Stimulated activated naive B cell treated with anti-CD40 and anti-IgM and Interleukin-4, amounts not matched to agents 10 μg/mL and 1 μg/mL and 100 μg/mL, for 72 hours (primary cell): ENCODE data around the gene DAO.

ENCODE experiments used
- ATAC-seq, 2 donors: fragments of 150-1000 bp; cut with Tn5 transposase; replicated peaks; 2 replicates each; pipeline ENCODE4 v1.10.0; 2021; ENCODE audit warnings: moderate library complexity in 1 of 2
- DNase-seq: peaks from one replicate; pipeline ENCODE4 v3.0.0; 2021
- H3K27ac Mint-ChIP-seq: one replicate; pipeline ENCODE4 v1.8.0; 2022; ENCODE audit warnings: mild to moderate bottlenecking, mixed read lengths
- H3K27me3 Mint-ChIP-seq, 2 donors: one replicate each; pipeline ENCODE4 v1.8.0; 2022; ENCODE audit warnings: mixed read lengths in 2 of 2
- H3K36me3 Mint-ChIP-seq, 2 donors: one replicate each; pipeline ENCODE4 v1.8.0; 2022; ENCODE audit warnings: mixed read lengths in 2 of 2, mild to moderate bottlenecking in 1 of 2
- H3K4me1 Mint-ChIP-seq, 2 donors: one replicate each; pipeline ENCODE4 v1.8.0; 2022; ENCODE audit warnings: mixed read lengths in 2 of 2, mild to moderate bottlenecking in 1 of 2
- H3K4me3 Mint-ChIP-seq, 2 donors: one replicate each; pipeline ENCODE4 v1.8.0; 2022; ENCODE audit warnings: mild to moderate bottlenecking in 2 of 2, mixed read lengths in 2 of 2, moderate library complexity in 1 of 2
- H3K9me3 Mint-ChIP-seq, 2 donors: one replicate each; pipeline ENCODE4 v1.8.0; 2022; ENCODE audit warnings: mixed read lengths in 2 of 2, mild to moderate bottlenecking in 1 of 2

Gene DAO

DNA sequence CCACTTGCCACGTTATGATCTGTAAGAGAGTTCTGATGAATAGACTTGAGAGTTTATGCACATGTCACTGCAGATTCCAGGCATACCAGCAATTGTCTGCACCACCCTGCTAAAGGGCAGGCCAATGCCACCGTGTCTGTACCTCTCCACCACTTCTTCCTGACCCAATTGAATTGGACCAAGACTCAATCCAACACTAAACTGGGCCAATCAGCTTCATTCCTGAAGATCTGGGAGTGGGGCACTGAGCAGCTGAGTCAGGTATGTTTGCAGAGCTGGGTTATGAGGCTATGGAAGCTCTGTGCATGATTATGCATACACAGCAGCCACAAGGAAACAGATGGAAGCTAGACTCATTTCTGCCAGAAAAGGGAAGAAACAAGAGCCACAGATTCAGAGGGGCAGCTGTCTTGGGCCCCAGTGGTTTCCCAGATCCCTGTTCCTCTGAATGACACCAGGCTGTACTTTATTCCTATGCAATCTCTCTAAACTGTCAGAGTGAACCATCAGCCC lies 28.0 kb downstream of the DAO start:
- H3K27me3 Mint-ChIP-seq, result no peaks in the 10 kb centered on the region
- H3K9me3 Mint-ChIP-seq, result no peaks in the 10 kb centered on the region
- DNase-seq (no peak), ATAC-seq (peak in 1 of 2 donors; percentile 31)
- no peak overlapping the region for H3K27ac Mint-ChIP-seq
- H3K4me3 Mint-ChIP-seq, result no peak overlapping the region
- H3K4me1 Mint-ChIP-seq, result peaks cover 25 to 53% of the 10 kb centered on the region in 2 donors
- no peaks in the 10 kb centered on the region for H3K36me3 Mint-ChIP-seq

DNA sequence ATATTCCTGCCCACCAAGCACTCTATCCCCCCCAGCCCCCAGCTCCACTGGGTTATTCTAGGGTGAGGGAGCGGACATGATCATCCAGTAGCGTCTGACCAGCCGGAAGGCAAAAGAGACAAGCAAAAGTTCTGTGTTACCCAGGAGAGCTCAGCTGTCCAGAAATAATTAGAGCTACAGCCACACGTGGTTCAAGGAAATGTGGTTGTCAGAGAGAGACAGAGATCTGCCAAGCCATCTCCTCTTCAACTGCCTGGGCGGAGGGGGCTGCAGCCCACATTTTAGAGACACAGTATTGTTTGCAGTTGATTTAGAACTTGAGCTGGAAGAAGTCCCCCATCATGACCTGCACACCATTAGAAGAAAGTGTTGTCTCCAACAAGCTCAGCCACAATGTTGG lies 30.4 kb downstream of the DAO start:
- Mint-ChIP-seq H3K4me3 (no peak overlapping the region), H3K4me1 (peaks cover 16 to 44% of the 10 kb centered on the region in 2 donors), H3K9me3 (no peaks in the 10 kb centered on the region), H3K27ac (no peak overlapping the region), H3K36me3 (no peaks in the 10 kb centered on the region), H3K27me3 (peaks cover 0 to 9% of the 10 kb centered on the region in 2 donors)
- ATAC-seq, result no peak
- DNase-seq, result no peak

- DNase-seq, result no peak
Measured at GRCh38 chr12:108911915-108912314, 32.0 kb downstream of the DAO start.

DNA sequence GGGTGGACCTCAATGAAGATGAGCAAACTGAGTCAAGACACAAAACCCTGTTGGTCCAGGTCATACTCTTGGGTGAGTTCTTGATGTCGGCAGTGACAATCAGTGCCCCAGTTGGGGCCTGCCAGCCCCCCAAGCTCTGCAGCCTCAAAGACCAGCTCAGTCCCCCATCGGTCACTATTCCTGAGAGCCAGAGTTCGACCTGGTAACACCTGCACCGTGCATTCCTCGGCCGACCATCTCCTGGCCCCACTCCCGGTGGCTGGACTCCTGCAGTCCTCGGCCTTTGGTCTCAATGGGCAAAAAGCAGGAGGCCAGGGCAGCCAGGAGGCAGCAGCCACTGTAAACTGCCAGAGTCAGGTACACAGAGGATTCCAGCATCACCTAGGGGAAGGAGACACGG lies 32.5 kb downstream of the DAO start:
- ATAC-seq (no peak), DNase-seq (no peak)
- Mint-ChIP-seq H3K27me3 (peaks cover 0 to 14% of the 10 kb centered on the region in 2 donors), H3K4me1 (peaks cover 6 to 24% of the 10 kb centered on the region in 2 donors), H3K27ac (no peak overlapping the region), H3K9me3 (no peaks in the 10 kb centered on the region), H3K4me3 (no peak overlapping the region), H3K36me3 (no peaks in the 10 kb centered on the region)

More at GRCh38 chr12:108911915-108912314, 32.0 kb downstream of the DAO start:
- H3K27me3 Mint-ChIP-seq, result peaks cover 0 to 14% of the 10 kb centered on the region in 2 donors
- H3K4me1 Mint-ChIP-seq, result peaks cover 10 to 28% of the 10 kb centered on the region in 2 donors
- H3K27ac Mint-ChIP-seq, result no peak overlapping the region
- H3K4me3 Mint-ChIP-seq, result no peak overlapping the region
- no peaks in the 10 kb centered on the region for H3K36me3 Mint-ChIP-seq
- no peak for ATAC-seq
- no peaks in the 10 kb centered on the region for H3K9me3 Mint-ChIP-seq

DNA sequence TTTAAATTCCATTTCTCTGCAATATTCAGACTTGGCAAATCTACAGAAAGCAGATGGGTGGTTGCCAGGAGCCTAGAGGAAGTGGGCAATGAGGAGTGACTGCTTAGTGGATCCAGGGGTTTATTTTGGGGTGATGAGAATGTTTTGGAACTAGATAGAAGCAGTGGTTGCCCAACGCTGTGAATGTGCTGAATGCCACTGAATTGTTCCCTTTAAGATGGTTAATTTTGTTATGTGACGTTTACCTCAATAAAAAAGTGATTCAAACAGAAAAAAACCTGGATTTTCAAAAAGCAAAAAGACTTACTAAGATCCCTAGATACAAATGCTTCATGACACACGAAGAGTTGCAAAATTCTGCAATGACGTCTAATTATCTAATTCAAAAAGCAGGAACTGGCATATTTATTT lies 34.2 kb downstream of the DAO start:
- Mint-ChIP-seq H3K36me3 (no peaks in the 10 kb centered on the region), H3K27me3 (peaks cover 2 to 14% of the 10 kb centered on the region in 2 donors), H3K4me1 (peaks cover 0 to 10% of the 10 kb centered on the region in 2 donors), H3K27ac (no peak overlapping the region), H3K4me3 (no peak overlapping the region), H3K9me3 (no peaks in the 10 kb centered on the region)
- DNase-seq (no peak), ATAC-seq (no peak)

DNA sequence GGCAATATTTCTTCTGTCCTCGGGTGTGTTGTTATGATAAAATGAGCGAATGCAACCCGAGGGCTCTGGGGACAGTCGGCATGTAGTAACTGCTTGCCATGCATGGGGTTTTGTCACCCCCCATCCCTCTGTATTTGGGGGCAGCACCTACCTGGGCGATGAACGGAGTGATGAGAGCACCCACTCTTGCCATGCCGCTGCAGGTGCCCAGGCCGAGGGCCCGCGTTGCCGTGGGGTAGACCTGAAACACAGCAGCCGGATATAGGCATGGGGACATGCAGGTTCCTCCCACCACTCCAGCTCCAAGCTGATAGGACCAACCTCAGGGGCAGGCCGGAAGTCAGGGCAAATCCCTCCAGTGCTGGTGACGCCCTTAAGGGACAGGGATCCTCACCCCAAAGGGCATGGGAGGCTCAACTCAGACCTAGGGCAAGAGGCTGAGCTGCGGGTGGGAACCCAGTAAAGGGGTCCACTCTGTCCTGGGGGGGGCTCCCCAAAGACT lies 35.8 kb downstream of the DAO start:
- Mint-ChIP-seq H3K27me3 (peaks cover 8 to 14% of the 10 kb centered on the region in 2 donors), H3K27ac (no peak overlapping the region), H3K4me1 (peaks cover 0 to 10% of the 10 kb centered on the region in 2 donors), H3K36me3 (peaks cover 0 to 3% of the 10 kb centered on the region in 2 donors), H3K9me3 (peaks cover 6 to 8% of the 10 kb centered on the region in 2 donors), H3K4me3 (no peak overlapping the region)
- ATAC-seq (no peak), DNase-seq (no peak)

- H3K9me3 Mint-ChIP-seq, result peaks cover 6 to 8% of the 10 kb centered on the region in 2 donors
- H3K4me3 Mint-ChIP-seq, result no peak overlapping the region
- ATAC-seq (no peak), DNase-seq (no peak)
- peaks cover 13 to 19% of the 10 kb centered on the region in 2 donors for H3K27me3 Mint-ChIP-seq
- peaks cover 0 to 3% of the 10 kb centered on the region in 2 donors for H3K36me3 Mint-ChIP-seq
- peaks cover 0 to 10% of the 10 kb centered on the region in 2 donors for H3K4me1 Mint-ChIP-seq
- H3K27ac Mint-ChIP-seq, result no peak overlapping the region
Measured at GRCh38 chr12:108916336-108916735, 36.4 kb downstream of the DAO start.

DNA sequence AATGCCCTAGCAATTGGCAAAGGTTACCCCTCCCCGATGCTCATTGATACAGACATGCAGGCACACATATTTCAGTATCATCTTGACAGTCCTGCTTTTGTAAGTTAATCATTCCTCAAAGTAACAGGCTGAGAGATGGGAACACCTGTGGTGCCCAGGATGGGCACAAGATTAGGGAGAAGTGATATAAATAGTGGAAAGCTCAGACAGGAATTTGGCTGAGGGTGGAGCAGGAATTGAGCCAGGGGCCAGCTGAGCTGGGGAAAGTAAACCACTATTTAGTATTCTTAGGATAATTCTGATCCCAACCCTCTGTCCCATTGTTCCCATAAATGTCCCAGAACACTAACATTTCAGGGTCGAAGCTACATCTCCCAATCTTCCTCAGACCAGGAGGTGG lies 38.3 kb downstream of the DAO start:
- peaks cover 0 to 3% of the 10 kb centered on the region in 2 donors for H3K36me3 Mint-ChIP-seq
- peaks cover 13 to 19% of the 10 kb centered on the region in 2 donors for H3K27me3 Mint-ChIP-seq
- H3K9me3 Mint-ChIP-seq, result peaks cover 6 to 8% of the 10 kb centered on the region in 2 donors
- H3K4me3 Mint-ChIP-seq, result no peak overlapping the region
- peaks cover 0 to 10% of the 10 kb centered on the region in 2 donors for H3K4me1 Mint-ChIP-seq
- H3K27ac Mint-ChIP-seq, result peak overlapping the region; percentile 25
- ATAC-seq (no peak), DNase-seq (no peak)

GRCh38 chr12:108918960-108919642 lies 39.2 kb downstream of the DAO start:
- H3K36me3 Mint-ChIP-seq, result peaks cover 0 to 3% of the 10 kb centered on the region in 2 donors
- H3K27me3 Mint-ChIP-seq, result peaks cover 11 to 13% of the 10 kb centered on the region in 2 donors
- DNase-seq (no peak), ATAC-seq (no peak)
- no peak overlapping the region for H3K27ac Mint-ChIP-seq
- peaks cover 0 to 6% of the 10 kb centered on the region in 2 donors for H3K4me1 Mint-ChIP-seq
- no peak overlapping the region for H3K4me3 Mint-ChIP-seq
- H3K9me3 Mint-ChIP-seq, result peaks cover 6 to 8% of the 10 kb centered on the region in 2 donors

DNA sequence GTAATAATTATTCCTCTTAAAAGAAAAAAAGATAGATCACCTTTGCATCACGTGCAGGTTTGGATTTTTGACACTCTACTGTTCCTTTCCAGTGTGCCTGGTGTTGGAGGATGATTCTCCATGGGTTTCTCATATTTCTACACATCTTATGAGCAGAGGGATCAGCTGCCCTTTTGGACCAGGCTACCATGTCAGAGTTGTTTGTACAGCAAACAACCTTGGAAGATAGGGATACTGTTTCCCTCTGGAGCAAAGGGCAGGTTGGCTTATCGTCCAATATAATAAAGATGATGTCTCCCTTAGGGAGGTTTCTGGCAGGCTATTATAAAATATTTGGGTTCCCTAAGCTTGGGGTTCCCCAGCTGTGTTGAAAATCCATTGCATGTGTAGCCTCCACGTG lies 42.1 kb downstream of the DAO start:
- Mint-ChIP-seq H3K36me3 (peaks cover 0 to 3% of the 10 kb centered on the region in 2 donors), H3K27me3 (peaks cover 5 to 13% of the 10 kb centered on the region in 2 donors), H3K9me3 (peaks cover 11 to 15% of the 10 kb centered on the region in 2 donors), H3K27ac (no peak overlapping the region), H3K4me3 (no peak overlapping the region), H3K4me1 (peaks cover 11 to 15% of the 10 kb centered on the region in 2 donors)
- no peak for DNase-seq
- no peak for ATAC-seq

- Mint-ChIP-seq H3K27ac (no peak overlapping the region), H3K27me3 (peaks cover 5 to 13% of the 10 kb centered on the region in 2 donors), H3K4me1 (peaks cover 11 to 15% of the 10 kb centered on the region in 2 donors), H3K36me3 (peaks cover 0 to 3% of the 10 kb centered on the region in 2 donors), H3K9me3 (peaks cover 11 to 15% of the 10 kb centered on the region in 2 donors), H3K4me3 (no peak overlapping the region)
- DNase-seq (no peak), ATAC-seq (no peak)
Measured at GRCh38 chr12:108922918-108923317, 43.0 kb downstream of the DAO start.

DNA sequence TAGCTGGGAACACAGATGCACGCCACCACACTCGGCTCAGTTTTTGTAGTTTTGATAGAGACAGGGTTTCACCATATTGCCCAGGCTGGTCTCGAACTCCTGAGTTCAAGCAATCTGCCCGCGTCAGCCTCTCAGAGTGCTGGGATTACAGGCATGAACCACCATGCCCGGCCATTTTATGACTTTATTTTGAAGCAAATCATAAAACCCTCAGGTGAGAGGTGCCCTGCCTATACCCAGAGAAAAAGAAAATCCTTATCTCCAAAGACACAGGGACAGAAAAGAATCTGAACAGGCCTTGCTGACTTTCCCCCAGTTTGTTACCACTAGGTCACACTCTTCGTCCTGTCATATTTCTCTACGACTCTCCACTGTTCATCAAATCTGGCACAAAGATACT lies 48.8 kb downstream of the DAO start:
- Mint-ChIP-seq H3K4me1 (peaks cover 18 to 35% of the 10 kb centered on the region in 2 donors), H3K27me3 (no peaks in the 10 kb centered on the region), H3K4me3 (no peak overlapping the region), H3K9me3 (peaks cover 5 to 7% of the 10 kb centered on the region in 2 donors), H3K27ac (no peak overlapping the region), H3K36me3 (no peaks in the 10 kb centered on the region)
- DNase-seq (no peak), ATAC-seq (no peak)

DNA sequence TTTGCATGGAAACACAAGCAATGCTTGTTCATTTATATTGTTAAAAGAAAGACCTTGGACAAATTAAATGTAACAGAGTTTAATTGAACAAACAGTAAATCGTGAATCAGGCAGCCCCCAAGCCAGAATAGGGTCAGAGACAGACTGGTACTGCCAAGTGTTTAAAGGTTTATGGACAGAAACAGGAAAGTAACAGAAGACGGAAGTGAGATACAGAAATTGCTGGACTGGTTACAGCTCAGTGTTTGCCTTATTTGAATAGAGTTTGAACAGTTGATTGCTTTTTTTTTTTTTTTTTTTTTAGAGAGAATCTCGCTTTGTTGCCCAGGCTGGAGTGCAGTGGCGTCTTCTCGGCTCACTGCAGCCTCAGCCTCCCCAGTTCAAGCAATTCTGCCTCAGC lies 50.3 kb downstream of the DAO start:
- H3K27me3 Mint-ChIP-seq, result peaks cover 0 to 6% of the 10 kb centered on the region in 2 donors
- peak; percentile 85 to 96 for ATAC-seq
- no peaks in the 10 kb centered on the region for H3K36me3 Mint-ChIP-seq
- no peak for DNase-seq
- H3K4me3 Mint-ChIP-seq, result no peak overlapping the region
- peak overlapping the region; percentile 59 for H3K27ac Mint-ChIP-seq
- H3K4me1 Mint-ChIP-seq, result peaks cover 19 to 24% of the 10 kb centered on the region in 2 donors
- H3K9me3 Mint-ChIP-seq, result peaks cover 5 to 6% of the 10 kb centered on the region in 2 donors

- Mint-ChIP-seq H3K9me3 (no peaks in the 10 kb centered on the region), H3K4me1 (peaks cover 14 to 19% of the 10 kb centered on the region in 2 donors), H3K27me3 (peaks cover 0 to 8% of the 10 kb centered on the region in 2 donors), H3K27ac (peak overlapping the region; percentile 59), H3K36me3 (no peaks in the 10 kb centered on the region), H3K4me3 (no peak overlapping the region)
- no peak for DNase-seq
- no peak for ATAC-seq
Measured at GRCh38 chr12:108930756-108931155, 50.9 kb downstream of the DAO start.

- no peaks in the 10 kb centered on the region for H3K9me3 Mint-ChIP-seq
- peaks cover 0 to 14% of the 10 kb centered on the region in 2 donors for H3K27me3 Mint-ChIP-seq
- H3K4me1 Mint-ChIP-seq, result peaks cover 14 to 19% of the 10 kb centered on the region in 2 donors
- H3K27ac Mint-ChIP-seq, result no peak overlapping the region
- H3K4me3 Mint-ChIP-seq, result no peak overlapping the region
- ATAC-seq (no peak), DNase-seq (no peak)
- H3K36me3 Mint-ChIP-seq, result no peaks in the 10 kb centered on the region
Measured at GRCh38 chr12:108933949-108934348, 54.1 kb downstream of the DAO start.
